GM23338 (cell line): ENCODE data around the gene GBX1.

Source experiments
- CREB1 ChIP-seq: fragments of 250-450 bp; sonication (Bioruptor Pico); IDR thresholded peaks from 2 replicates; pipeline ENCODE4 v1.5.0; 2020; ENCODE audit warnings: low read depth, mild to moderate bottlenecking, moderate library complexity
- EZH2 ChIP-seq: fragments of 200-600 bp; sonication (generic); IDR thresholded peaks from one replicate; pipeline ENCODE4 v1.8.0; 2017; ENCODE audit warnings: antibody characterized with exemption, mild to moderate bottlenecking, low read depth; ENCODE audit not compliant: unreplicated experiment
- EZH2phosphoT487 ChIP-seq: fragments of 200-600 bp; sonication (generic); IDR thresholded peaks from one replicate; pipeline ENCODE4 v1.8.1; 2018; ENCODE audit warnings: antibody characterized with exemption; ENCODE audit not compliant: unreplicated experiment
- JUNB ChIP-seq: IDR thresholded peaks from one replicate; pipeline ENCODE4 v1.6.1; 2016; ENCODE audit warnings: antibody characterized with exemption; ENCODE audit not compliant: unreplicated experiment
- NANOG ChIP-seq: IDR thresholded peaks from 2 replicates; pipeline ENCODE4 v1.6.1; 2016; ENCODE audit warnings: antibody characterized with exemption, borderline replicate concordance
- POLR2AphosphoS5 ChIP-seq: IDR thresholded peaks from 2 replicates; pipeline ENCODE4 v1.6.1; 2016; ENCODE audit warnings: antibody characterized with exemption, low read depth
- STAT1 ChIP-seq: IDR thresholded peaks from one replicate; pipeline ENCODE4 v1.6.1; 2016; ENCODE audit warnings: antibody characterized with exemption; ENCODE audit not compliant: unreplicated experiment
- ZNF114 ChIP-seq: fragments of 250-450 bp; sonication (Bioruptor Pico); IDR thresholded peaks from 2 replicates; pipeline ENCODE4 v1.5.0; 2020; ENCODE audit warnings: mild to moderate bottlenecking, moderate library complexity
- ZNF331 ChIP-seq: fragments of 250-450 bp; sonication (Bioruptor Pico); IDR thresholded peaks from 2 replicates; pipeline ENCODE4 v1.5.0; 2020; ENCODE audit warnings: low read depth, mild to moderate bottlenecking, moderate library complexity
- TF ChIP-seq, protein P1 (sequence below), 2 experiments: fragments of 200-600 bp in 1 of 2; sonication (generic) in 1 of 2; conservative IDR thresholded peaks; 2 replicates each; pipeline versions ENCODE4 v1.5.1 to v1.6.1; 2016 to 2017; ENCODE audit warnings: antibody characterized with exemption in 2 of 2, low read depth in 2 of 2, mild to moderate bottlenecking in 2 of 2, moderate library complexity in 1 of 2
- TF ChIP-seq, protein P2 (sequence below): IDR thresholded peaks from one replicate; pipeline ENCODE4 v1.6.1; 2018; ENCODE audit warnings: antibody characterized with exemption; ENCODE audit not compliant: unreplicated experiment
- TF ChIP-seq, protein P3 (sequence below): fragments of 250-450 bp; sonication (Bioruptor Pico); IDR thresholded peaks from 2 replicates; pipeline ENCODE4 v1.5.0; 2020; ENCODE audit warnings: mild to moderate bottlenecking, moderate library complexity
- TF ChIP-seq, protein P4 (sequence below): IDR thresholded peaks from 2 replicates; pipeline ENCODE4 v1.6.1; 2016; ENCODE audit warnings: antibody characterized with exemption

- TF ChIP-seq, protein P1, sequence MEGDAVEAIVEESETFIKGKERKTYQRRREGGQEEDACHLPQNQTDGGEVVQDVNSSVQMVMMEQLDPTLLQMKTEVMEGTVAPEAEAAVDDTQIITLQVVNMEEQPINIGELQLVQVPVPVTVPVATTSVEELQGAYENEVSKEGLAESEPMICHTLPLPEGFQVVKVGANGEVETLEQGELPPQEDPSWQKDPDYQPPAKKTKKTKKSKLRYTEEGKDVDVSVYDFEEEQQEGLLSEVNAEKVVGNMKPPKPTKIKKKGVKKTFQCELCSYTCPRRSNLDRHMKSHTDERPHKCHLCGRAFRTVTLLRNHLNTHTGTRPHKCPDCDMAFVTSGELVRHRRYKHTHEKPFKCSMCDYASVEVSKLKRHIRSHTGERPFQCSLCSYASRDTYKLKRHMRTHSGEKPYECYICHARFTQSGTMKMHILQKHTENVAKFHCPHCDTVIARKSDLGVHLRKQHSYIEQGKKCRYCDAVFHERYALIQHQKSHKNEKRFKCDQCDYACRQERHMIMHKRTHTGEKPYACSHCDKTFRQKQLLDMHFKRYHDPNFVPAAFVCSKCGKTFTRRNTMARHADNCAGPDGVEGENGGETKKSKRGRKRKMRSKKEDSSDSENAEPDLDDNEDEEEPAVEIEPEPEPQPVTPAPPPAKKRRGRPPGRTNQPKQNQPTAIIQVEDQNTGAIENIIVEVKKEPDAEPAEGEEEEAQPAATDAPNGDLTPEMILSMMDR (conservative IDR thresholded peaks at IDR 0.05; ENCODE audit: low read depth in 2 of 2), result no peak
- TF ChIP-seq EZH2, result no peak
- no peak for TF ChIP-seq JUNB
- TF ChIP-seq, protein P2, sequence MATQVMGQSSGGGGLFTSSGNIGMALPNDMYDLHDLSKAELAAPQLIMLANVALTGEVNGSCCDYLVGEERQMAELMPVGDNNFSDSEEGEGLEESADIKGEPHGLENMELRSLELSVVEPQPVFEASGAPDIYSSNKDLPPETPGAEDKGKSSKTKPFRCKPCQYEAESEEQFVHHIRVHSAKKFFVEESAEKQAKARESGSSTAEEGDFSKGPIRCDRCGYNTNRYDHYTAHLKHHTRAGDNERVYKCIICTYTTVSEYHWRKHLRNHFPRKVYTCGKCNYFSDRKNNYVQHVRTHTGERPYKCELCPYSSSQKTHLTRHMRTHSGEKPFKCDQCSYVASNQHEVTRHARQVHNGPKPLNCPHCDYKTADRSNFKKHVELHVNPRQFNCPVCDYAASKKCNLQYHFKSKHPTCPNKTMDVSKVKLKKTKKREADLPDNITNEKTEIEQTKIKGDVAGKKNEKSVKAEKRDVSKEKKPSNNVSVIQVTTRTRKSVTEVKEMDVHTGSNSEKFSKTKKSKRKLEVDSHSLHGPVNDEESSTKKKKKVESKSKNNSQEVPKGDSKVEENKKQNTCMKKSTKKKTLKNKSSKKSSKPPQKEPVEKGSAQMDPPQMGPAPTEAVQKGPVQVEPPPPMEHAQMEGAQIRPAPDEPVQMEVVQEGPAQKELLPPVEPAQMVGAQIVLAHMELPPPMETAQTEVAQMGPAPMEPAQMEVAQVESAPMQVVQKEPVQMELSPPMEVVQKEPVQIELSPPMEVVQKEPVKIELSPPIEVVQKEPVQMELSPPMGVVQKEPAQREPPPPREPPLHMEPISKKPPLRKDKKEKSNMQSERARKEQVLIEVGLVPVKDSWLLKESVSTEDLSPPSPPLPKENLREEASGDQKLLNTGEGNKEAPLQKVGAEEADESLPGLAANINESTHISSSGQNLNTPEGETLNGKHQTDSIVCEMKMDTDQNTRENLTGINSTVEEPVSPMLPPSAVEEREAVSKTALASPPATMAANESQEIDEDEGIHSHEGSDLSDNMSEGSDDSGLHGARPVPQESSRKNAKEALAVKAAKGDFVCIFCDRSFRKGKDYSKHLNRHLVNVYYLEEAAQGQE, result no peak
- TF ChIP-seq, protein P3, sequence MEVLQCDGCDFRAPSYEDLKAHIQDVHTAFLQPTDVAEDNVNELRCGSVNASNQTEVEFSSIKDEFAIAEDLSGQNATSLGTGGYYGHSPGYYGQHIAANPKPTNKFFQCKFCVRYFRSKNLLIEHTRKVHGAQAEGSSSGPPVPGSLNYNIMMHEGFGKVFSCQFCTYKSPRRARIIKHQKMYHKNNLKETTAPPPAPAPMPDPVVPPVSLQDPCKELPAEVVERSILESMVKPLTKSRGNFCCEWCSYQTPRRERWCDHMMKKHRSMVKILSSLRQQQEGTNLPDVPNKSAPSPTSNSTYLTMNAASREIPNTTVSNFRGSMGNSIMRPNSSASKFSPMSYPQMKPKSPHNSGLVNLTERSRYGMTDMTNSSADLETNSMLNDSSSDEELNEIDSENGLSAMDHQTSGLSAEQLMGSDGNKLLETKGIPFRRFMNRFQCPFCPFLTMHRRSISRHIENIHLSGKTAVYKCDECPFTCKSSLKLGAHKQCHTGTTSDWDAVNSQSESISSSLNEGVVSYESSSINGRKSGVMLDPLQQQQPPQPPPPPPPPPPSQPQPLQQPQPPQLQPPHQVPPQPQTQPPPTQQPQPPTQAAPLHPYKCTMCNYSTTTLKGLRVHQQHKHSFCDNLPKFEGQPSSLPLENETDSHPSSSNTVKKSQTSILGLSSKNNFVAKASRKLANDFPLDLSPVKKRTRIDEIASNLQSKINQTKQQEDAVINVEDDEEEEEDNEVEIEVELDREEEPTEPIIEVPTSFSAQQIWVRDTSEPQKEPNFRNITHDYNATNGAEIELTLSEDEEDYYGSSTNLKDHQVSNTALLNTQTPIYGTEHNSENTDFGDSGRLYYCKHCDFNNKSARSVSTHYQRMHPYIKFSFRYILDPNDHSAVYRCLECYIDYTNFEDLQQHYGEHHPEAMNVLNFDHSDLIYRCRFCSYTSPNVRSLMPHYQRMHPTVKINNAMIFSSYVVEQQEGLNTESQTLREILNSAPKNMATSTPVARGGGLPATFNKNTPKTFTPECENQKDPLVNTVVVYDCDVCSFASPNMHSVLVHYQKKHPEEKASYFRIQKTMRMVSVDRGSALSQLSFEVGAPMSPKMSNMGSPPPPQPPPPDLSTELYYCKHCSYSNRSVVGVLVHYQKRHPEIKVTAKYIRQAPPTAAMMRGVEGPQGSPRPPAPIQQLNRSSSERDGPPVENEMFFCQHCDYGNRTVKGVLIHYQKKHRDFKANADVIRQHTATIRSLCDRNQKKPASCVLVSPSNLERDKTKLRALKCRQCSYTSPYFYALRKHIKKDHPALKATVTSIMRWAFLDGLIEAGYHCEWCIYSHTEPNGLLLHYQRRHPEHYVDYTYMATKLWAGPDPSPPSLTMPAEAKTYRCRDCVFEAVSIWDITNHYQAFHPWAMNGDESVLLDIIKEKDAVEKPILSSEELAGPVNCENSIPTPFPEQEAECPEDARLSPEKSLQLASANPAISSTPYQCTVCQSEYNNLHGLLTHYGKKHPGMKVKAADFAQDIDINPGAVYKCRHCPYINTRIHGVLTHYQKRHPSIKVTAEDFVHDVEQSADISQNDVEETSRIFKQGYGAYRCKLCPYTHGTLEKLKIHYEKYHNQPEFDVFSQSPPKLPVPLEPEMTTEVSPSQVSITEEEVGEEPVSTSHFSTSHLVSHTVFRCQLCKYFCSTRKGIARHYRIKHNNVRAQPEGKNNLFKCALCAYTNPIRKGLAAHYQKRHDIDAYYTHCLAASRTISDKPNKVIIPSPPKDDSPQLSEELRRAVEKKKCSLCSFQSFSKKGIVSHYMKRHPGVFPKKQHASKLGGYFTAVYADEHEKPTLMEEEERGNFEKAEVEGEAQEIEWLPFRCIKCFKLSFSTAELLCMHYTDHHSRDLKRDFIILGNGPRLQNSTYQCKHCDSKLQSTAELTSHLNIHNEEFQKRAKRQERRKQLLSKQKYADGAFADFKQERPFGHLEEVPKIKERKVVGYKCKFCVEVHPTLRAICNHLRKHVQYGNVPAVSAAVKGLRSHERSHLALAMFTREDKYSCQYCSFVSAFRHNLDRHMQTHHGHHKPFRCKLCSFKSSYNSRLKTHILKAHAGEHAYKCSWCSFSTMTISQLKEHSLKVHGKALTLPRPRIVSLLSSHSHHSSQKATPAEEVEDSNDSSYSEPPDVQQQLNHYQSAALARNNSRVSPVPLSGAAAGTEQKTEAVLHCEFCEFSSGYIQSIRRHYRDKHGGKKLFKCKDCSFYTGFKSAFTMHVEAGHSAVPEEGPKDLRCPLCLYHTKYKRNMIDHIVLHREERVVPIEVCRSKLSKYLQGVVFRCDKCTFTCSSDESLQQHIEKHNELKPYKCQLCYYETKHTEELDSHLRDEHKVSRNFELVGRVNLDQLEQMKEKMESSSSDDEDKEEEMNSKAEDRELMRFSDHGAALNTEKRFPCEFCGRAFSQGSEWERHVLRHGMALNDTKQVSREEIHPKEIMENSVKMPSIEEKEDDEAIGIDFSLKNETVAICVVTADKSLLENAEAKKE (CRISPR knock-in tag), result no peak
- TF ChIP-seq POLR2AphosphoS5, result no peak
- TF ChIP-seq CREB1 (CRISPR knock-in tag), result no peak
- TF ChIP-seq EZH2phosphoT487, result no peak
- no peak for TF ChIP-seq NANOG
- TF ChIP-seq, protein P4, sequence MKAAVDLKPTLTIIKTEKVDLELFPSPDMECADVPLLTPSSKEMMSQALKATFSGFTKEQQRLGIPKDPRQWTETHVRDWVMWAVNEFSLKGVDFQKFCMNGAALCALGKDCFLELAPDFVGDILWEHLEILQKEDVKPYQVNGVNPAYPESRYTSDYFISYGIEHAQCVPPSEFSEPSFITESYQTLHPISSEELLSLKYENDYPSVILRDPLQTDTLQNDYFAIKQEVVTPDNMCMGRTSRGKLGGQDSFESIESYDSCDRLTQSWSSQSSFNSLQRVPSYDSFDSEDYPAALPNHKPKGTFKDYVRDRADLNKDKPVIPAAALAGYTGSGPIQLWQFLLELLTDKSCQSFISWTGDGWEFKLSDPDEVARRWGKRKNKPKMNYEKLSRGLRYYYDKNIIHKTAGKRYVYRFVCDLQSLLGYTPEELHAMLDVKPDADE, result no peak
- TF ChIP-seq ZNF331, result no peak
- TF ChIP-seq STAT1, result no peak
- no peak for TF ChIP-seq ZNF114 (CRISPR knock-in tag)
These were observed 43.0 kb downstream of the GBX1 start for GRCh38 chr7:151124481-151124880.
